WTC11 (cell line): ENCODE results near the gene SLC35F5. TPM values are rescaled to one million over a fixed set of nuclear protein-coding genes. Genes with fewer than 3 reads are reported as not detected.

ENCODE experiments used
- ATAC-seq: fragments of 200-7000 bp; cut with Tn5 transposase; 2 replicates; pipeline ENCODE4 v1.10.0; 2021; ENCODE audit warnings: mild to moderate bottlenecking, moderate library complexity
- CTCF ChIA-PET: fragments of 300-600 bp; sonication (Branson Sonifier 250); formaldehyde crosslinking; loops from one replicate; lab custom pipeline; 2021; ENCODE audit warnings: antibody characterized with exemption; lab: Charles Lee
- POLR2A ChIA-PET: fragments of 350-600 bp; sonication (Branson Sonifier 250); formaldehyde crosslinking; loops from one replicate; lab custom pipeline; 2021; ENCODE audit warnings: antibody characterized with exemption; lab: Charles Lee
- DNase-seq: peaks from one replicate; pipeline ENCODE4 v3.0.0; 2021; ENCODE audit warnings: low spot score
- H3K27ac Mint-ChIP-seq: 2 replicates; pipeline ENCODE4 v1.8.0; 2021; ENCODE audit warnings: mixed read lengths
- H3K27me3 Mint-ChIP-seq: 2 replicates; pipeline ENCODE4 v1.8.0; 2021; ENCODE audit warnings: low read depth, mild to moderate bottlenecking, moderate library complexity, mixed read lengths
- H3K36me3 Mint-ChIP-seq: 2 replicates; pipeline ENCODE4 v1.8.0; 2021; ENCODE audit warnings: mixed read lengths
- H3K4me1 Mint-ChIP-seq: 2 replicates; pipeline ENCODE4 v1.8.0; 2022; ENCODE audit warnings: mixed read lengths
- H3K4me3 Mint-ChIP-seq: 2 replicates; pipeline ENCODE4 v1.8.0; 2021; ENCODE audit warnings: mild to moderate bottlenecking, moderate library complexity, mixed read lengths
- H3K9me3 Mint-ChIP-seq: 2 replicates; pipeline ENCODE4 v1.8.0; 2021; ENCODE audit warnings: mixed read lengths
- ATF1 ChIP-seq: sonication (generic); formaldehyde crosslinking; IDR thresholded peaks from 2 replicates; pipeline ENCODE4 v1.8.1; 2023; ENCODE audit warnings: mild to moderate bottlenecking, moderate library complexity, missing genetic modification reagents
- ELF4 ChIP-seq: sonication (generic); formaldehyde crosslinking; IDR thresholded peaks from 2 replicates; pipeline ENCODE4 v1.8.1; 2022; ENCODE audit warnings: low read depth, mild to moderate bottlenecking, moderate library complexity, missing genetic modification reagents
- ESRRA ChIP-seq: sonication (generic); formaldehyde crosslinking; IDR thresholded peaks from 2 replicates; pipeline ENCODE4 v1.8.1; 2022; ENCODE audit warnings: mild to moderate bottlenecking, missing genetic modification reagents, borderline replicate concordance
- GRHL2 ChIP-seq: fragments of 250-450 bp; sonication (Bioruptor Pico); IDR thresholded peaks from 2 replicates; pipeline ENCODE4 v1.8.0; 2022; ENCODE audit warnings: mild to moderate bottlenecking, moderate library complexity; ENCODE audit not compliant: insufficient replicate concordance, severe bottlenecking
- HMGA2 ChIP-seq: fragments of 250-450 bp; sonication (Bioruptor Pico); IDR thresholded peaks from 2 replicates; pipeline ENCODE4 v1.4.0; 2021; ENCODE audit warnings: mild to moderate bottlenecking, moderate library complexity
- NR3C1 ChIP-seq: sonication (generic); formaldehyde crosslinking; conservative IDR thresholded peaks from 2 replicates; pipeline ENCODE4 v1.8.1; 2023; ENCODE audit warnings: low read depth, mild to moderate bottlenecking, missing genetic modification reagents
- PRRX2 ChIP-seq: fragments of 250-450 bp; sonication (Bioruptor Pico); IDR thresholded peaks from 2 replicates; pipeline ENCODE4 v1.8.0; 2021; ENCODE audit warnings: mild to moderate bottlenecking
- RORB ChIP-seq: fragments of 250-450 bp; sonication (Bioruptor Pico); IDR thresholded peaks from 2 replicates; pipeline ENCODE4 v1.9.0; 2021; ENCODE audit warnings: mild to moderate bottlenecking
- SP1 ChIP-seq: sonication (generic); formaldehyde crosslinking; conservative IDR thresholded peaks from 2 replicates; pipeline ENCODE4 v1.8.1; 2022; ENCODE audit warnings: missing genetic modification reagents
- TCF7 ChIP-seq: sonication (generic); formaldehyde crosslinking; IDR thresholded peaks from 2 replicates; pipeline ENCODE4 v1.8.0; 2022; ENCODE audit warnings: mild to moderate bottlenecking, low read depth, missing genetic modification reagents, moderate library complexity
- TEAD1 ChIP-seq: sonication (generic); formaldehyde crosslinking; IDR thresholded peaks from 2 replicates; pipeline ENCODE4 v1.8.0; 2022; ENCODE audit warnings: mild to moderate bottlenecking, missing genetic modification reagents
- TP53 ChIP-seq: sonication (generic); formaldehyde crosslinking; IDR thresholded peaks from 2 replicates; pipeline ENCODE4 v1.8.1; 2023; ENCODE audit warnings: mild to moderate bottlenecking, missing genetic modification reagents
- ZNF138 ChIP-seq: sonication (generic); formaldehyde crosslinking; conservative IDR thresholded peaks from 2 replicates; pipeline ENCODE4 v1.8.1; 2022; ENCODE audit warnings: mild to moderate bottlenecking, moderate library complexity, missing genetic modification reagents
- ZNF317 ChIP-seq: sonication (generic); formaldehyde crosslinking; IDR thresholded peaks from 2 replicates; pipeline ENCODE4 v1.8.1; 2023; ENCODE audit warnings: low read depth, mild to moderate bottlenecking, moderate library complexity, missing genetic modification reagents, borderline replicate concordance
- total RNA-seq: library from RNA; stranded (reverse); gene quantifications from 3 replicates; pipeline ENCODE4 v1.2.3, GENCODE V29; 2021
- TF ChIP-seq, protein P1 (sequence below): sonication (generic); formaldehyde crosslinking; IDR thresholded peaks from 2 replicates; pipeline ENCODE4 v1.8.1; 2022; ENCODE audit warnings: low read depth, mild to moderate bottlenecking, moderate library complexity, missing genetic modification reagents, borderline replicate concordance
- TF ChIP-seq, protein P2 (sequence below): sonication (generic); formaldehyde crosslinking; IDR thresholded peaks from 2 replicates; pipeline ENCODE4 v1.8.0; 2022; ENCODE audit warnings: mild to moderate bottlenecking, missing genetic modification reagents
- TF ChIP-seq, protein P3 (sequence below): sonication (generic); formaldehyde crosslinking; IDR thresholded peaks from 2 replicates; pipeline ENCODE4 v1.8.1; 2022; ENCODE audit warnings: mild to moderate bottlenecking, moderate library complexity, missing genetic modification reagents
- TF ChIP-seq, protein P4 (sequence below): sonication (generic); formaldehyde crosslinking; IDR thresholded peaks from 2 replicates; pipeline ENCODE4 v1.8.0; 2022; ENCODE audit warnings: mild to moderate bottlenecking, missing genetic modification reagents
- TF ChIP-seq, protein P5 (sequence below): sonication (generic); formaldehyde crosslinking; IDR thresholded peaks from 2 replicates; pipeline ENCODE4 v1.8.0; 2023; ENCODE audit warnings: missing genetic modification reagents, mild to moderate bottlenecking, borderline replicate concordance
- TF ChIP-seq, protein P6 (sequence below): fragments of 250-450 bp; sonication (Bioruptor Pico); conservative IDR thresholded peaks from 2 replicates; pipeline ENCODE4 v1.9.0; 2021; ENCODE audit warnings: mild to moderate bottlenecking
- TF ChIP-seq, protein P7 (sequence below): sonication (generic); formaldehyde crosslinking; IDR thresholded peaks from 2 replicates; pipeline ENCODE4 v1.8.1; 2023; ENCODE audit warnings: mild to moderate bottlenecking, missing genetic modification reagents

The SLC35F5 gene
- total RNA-seq, 1 experiment from 2014 or later, result 20.3 TPM

DNA sequence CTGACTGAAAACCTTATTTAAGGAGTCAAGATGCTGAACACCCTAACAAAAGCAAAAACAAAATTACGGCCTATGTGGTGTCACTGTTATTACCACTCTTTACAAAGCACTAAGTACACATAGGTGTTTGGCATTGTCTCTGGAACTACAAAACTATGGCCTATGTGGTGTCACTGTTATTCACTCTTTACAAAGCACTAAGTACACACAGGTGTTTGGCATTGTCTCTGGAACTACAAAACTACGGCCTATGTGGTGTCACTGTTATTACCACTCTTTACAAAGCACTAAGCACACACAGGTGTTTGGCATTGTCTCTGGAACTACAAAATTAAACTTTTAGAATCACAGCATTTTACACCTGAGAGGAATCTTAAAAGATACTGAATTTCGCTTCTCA lies 47.4 kb downstream of the SLC35F5 start (continued):
- TF ChIP-seq, protein P1, sequence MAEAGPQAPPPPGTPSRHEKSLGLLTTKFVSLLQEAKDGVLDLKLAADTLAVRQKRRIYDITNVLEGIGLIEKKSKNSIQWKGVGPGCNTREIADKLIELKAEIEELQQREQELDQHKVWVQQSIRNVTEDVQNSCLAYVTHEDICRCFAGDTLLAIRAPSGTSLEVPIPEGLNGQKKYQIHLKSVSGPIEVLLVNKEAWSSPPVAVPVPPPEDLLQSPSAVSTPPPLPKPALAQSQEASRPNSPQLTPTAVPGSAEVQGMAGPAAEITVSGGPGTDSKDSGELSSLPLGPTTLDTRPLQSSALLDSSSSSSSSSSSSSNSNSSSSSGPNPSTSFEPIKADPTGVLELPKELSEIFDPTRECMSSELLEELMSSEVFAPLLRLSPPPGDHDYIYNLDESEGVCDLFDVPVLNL (CRISPR knock-in tag), result no peak
- TF ChIP-seq, protein P2, sequence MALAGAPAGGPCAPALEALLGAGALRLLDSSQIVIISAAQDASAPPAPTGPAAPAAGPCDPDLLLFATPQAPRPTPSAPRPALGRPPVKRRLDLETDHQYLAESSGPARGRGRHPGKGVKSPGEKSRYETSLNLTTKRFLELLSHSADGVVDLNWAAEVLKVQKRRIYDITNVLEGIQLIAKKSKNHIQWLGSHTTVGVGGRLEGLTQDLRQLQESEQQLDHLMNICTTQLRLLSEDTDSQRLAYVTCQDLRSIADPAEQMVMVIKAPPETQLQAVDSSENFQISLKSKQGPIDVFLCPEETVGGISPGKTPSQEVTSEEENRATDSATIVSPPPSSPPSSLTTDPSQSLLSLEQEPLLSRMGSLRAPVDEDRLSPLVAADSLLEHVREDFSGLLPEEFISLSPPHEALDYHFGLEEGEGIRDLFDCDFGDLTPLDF, result no peak
- no peak for TF ChIP-seq GRHL2 (CRISPR knock-in tag)
- no peak for TF ChIP-seq ESRRA (CRISPR knock-in tag)
- no peak for TF ChIP-seq TP53 (CRISPR knock-in tag)
- TF ChIP-seq PRRX2 (CRISPR knock-in tag), result no peak
- no peak for TF ChIP-seq HMGA2
- TF ChIP-seq, protein P3, sequence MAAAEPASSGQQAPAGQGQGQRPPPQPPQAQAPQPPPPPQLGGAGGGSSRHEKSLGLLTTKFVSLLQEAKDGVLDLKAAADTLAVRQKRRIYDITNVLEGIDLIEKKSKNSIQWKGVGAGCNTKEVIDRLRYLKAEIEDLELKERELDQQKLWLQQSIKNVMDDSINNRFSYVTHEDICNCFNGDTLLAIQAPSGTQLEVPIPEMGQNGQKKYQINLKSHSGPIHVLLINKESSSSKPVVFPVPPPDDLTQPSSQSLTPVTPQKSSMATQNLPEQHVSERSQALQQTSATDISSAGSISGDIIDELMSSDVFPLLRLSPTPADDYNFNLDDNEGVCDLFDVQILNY (CRISPR knock-in tag), result no peak

DNA sequence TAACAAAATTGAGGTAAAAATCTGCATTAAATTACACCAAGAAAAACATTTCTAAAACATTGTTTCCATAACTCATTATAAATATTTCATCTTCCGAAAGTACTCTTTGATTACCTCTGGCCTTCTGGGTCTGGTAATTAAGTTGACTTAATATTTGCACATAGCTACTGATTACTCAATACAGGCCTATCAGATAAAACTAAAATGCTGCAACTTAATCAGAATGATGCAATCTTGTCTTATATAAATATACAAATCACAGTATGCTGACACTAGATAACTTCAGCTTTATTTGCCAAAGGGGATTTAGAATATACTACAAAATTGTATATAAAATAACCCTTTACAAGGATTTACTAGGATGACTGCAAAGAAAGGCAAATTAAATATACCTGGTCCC lies 49.3 kb downstream of the SLC35F5 start:
- peaks cover 8% of the 10 kb centered on the region; the same call in 1 of the 2 replicates for H3K9me3 Mint-ChIP-seq
- H3K27ac Mint-ChIP-seq, result no peak overlapping the region
- peaks cover 9% of the 10 kb centered on the region for H3K4me1 Mint-ChIP-seq
- DNase-seq, result no peak
- CTCF ChIA-PET, result no interaction called here
- TF ChIP-seq, protein P3 (CRISPR knock-in tag), result no peak
- no peak for TF ChIP-seq SP1 (CRISPR knock-in tag)
- no peak for TF ChIP-seq ZNF138
- TF ChIP-seq ZNF317 (CRISPR knock-in tag), result no peak
- TF ChIP-seq, protein P4, sequence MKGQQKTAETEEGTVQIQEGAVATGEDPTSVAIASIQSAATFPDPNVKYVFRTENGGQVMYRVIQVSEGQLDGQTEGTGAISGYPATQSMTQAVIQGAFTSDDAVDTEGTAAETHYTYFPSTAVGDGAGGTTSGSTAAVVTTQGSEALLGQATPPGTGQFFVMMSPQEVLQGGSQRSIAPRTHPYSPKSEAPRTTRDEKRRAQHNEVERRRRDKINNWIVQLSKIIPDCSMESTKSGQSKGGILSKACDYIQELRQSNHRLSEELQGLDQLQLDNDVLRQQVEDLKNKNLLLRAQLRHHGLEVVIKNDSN, result no peak
- no peak for TF ChIP-seq ATF1 (CRISPR knock-in tag)
- TF ChIP-seq ELF4 (CRISPR knock-in tag), result no peak
- TF ChIP-seq HMGA2, result no peak
- no peak for TF ChIP-seq TEAD1
- TF ChIP-seq, protein P5, sequence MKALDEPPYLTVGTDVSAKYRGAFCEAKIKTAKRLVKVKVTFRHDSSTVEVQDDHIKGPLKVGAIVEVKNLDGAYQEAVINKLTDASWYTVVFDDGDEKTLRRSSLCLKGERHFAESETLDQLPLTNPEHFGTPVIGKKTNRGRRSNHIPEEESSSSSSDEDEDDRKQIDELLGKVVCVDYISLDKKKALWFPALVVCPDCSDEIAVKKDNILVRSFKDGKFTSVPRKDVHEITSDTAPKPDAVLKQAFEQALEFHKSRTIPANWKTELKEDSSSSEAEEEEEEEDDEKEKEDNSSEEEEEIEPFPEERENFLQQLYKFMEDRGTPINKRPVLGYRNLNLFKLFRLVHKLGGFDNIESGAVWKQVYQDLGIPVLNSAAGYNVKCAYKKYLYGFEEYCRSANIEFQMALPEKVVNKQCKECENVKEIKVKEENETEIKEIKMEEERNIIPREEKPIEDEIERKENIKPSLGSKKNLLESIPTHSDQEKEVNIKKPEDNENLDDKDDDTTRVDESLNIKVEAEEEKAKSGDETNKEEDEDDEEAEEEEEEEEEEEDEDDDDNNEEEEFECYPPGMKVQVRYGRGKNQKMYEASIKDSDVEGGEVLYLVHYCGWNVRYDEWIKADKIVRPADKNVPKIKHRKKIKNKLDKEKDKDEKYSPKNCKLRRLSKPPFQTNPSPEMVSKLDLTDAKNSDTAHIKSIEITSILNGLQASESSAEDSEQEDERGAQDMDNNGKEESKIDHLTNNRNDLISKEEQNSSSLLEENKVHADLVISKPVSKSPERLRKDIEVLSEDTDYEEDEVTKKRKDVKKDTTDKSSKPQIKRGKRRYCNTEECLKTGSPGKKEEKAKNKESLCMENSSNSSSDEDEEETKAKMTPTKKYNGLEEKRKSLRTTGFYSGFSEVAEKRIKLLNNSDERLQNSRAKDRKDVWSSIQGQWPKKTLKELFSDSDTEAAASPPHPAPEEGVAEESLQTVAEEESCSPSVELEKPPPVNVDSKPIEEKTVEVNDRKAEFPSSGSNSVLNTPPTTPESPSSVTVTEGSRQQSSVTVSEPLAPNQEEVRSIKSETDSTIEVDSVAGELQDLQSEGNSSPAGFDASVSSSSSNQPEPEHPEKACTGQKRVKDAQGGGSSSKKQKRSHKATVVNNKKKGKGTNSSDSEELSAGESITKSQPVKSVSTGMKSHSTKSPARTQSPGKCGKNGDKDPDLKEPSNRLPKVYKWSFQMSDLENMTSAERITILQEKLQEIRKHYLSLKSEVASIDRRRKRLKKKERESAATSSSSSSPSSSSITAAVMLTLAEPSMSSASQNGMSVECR (CRISPR knock-in tag), result no peak
- TF ChIP-seq RORB (CRISPR knock-in tag), result no peak
- no peak for TF ChIP-seq TP53 (CRISPR knock-in tag)
- TF ChIP-seq, protein P6, sequence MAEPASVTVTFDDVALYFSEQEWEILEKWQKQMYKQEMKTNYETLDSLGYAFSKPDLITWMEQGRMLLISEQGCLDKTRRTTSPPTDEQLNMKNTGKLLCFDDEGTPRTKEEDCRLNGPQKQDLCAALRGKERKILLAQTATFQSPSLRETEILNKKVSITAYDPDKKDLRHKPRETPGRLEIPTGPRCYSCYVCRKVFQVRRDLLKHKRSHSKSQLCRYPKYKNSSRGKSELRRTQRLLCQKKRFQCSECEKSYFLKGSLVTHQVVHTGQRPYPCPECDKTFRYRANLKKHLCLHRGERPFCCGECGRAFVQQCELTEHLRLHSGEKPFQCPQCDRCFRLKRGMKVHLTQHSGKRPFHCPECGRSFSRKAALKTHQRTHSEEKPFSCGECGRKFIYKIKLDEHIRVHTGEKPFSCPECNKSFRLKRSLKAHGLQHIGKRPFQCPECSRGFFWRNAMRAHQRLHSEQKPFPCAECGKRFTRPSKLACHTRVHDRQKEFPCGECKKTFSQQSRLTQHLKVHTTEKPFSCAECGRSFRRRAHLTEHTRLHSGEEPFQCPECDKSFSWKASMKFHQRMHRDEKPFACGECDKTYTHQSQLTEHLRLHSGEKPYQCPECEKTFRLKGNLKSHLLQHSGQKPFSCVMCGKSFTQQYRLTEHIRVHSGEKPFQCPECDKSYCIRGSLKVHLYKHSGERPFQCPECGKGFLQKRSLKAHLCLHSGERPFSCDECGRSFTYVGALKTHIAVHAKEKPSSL (CRISPR knock-in tag), result no peak
- TF ChIP-seq, protein P2, result no peak
- no peak for TF ChIP-seq NR3C1 (CRISPR knock-in tag)
- TF ChIP-seq TCF7 (CRISPR knock-in tag), result no peak
- TF ChIP-seq, protein P7, sequence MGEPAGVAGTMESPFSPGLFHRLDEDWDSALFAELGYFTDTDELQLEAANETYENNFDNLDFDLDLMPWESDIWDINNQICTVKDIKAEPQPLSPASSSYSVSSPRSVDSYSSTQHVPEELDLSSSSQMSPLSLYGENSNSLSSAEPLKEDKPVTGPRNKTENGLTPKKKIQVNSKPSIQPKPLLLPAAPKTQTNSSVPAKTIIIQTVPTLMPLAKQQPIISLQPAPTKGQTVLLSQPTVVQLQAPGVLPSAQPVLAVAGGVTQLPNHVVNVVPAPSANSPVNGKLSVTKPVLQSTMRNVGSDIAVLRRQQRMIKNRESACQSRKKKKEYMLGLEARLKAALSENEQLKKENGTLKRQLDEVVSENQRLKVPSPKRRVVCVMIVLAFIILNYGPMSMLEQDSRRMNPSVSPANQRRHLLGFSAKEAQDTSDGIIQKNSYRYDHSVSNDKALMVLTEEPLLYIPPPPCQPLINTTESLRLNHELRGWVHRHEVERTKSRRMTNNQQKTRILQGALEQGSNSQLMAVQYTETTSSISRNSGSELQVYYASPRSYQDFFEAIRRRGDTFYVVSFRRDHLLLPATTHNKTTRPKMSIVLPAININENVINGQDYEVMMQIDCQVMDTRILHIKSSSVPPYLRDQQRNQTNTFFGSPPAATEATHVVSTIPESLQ (CRISPR knock-in tag), result no peak
- TF ChIP-seq, all 79 proteins: peak for 0
- peaks cover 1% of the 10 kb centered on the region; the same call in 1 of the 2 replicates for H3K27me3 Mint-ChIP-seq
- POLR2A ChIA-PET, result no interaction called here
- H3K4me3 Mint-ChIP-seq, result no peak overlapping the region
- ATAC-seq, result no peak
- peaks cover 8% of the 10 kb centered on the region for H3K36me3 Mint-ChIP-seq
